ENCODE measurements around the gene GTF3C2. TPM values are rescaled to one million over a fixed set of nuclear protein-coding genes. Genes with fewer than 3 reads are reported as not detected.
A peak's percentile ranks its signal among the peaks of the same experiment; 100 is the strongest.

The GTF3C2 gene
- total and polyA plus RNA-seq, 9 of the 15 experiments (the other 6 are each of a cell fraction or from before 2014, with no cell fraction given), result 35.5 to 96.8 (median 53.0) TPM

GRCh38 chr2:27304488-27305240, 51.9 kb downstream of the GTF3C2 start:
- Histone ChIP-seq H3K9me1 (ENCODE audit: control insufficient read depth, insufficient read depth, low read length) (no peaks in the 10 kb centered on the region), H4K20me1 (replicated peaks; ENCODE audit: control insufficient read depth, insufficient read depth, low read length) (no peaks in the 10 kb centered on the region), H3K4me2 (ENCODE audit: insufficient read depth, low read length) (no peak overlapping the region), H3K4me3 (no peak overlapping the region), H3K9me3 (replicated peaks; ENCODE audit: control insufficient read depth, insufficient read depth, low read depth, low read length) (no peaks in the 10 kb centered on the region), H2AFZ (ENCODE audit: low read depth, low read length) (no peak overlapping the region), H3K4me1 (replicated peaks in 1 of 2; ENCODE audit: control insufficient read depth in 2 of 2, insufficient read depth in 2 of 2, low read length in 2 of 2) (peaks cover 0 to 8% of the 10 kb centered on the region in 2 experiments; a peak in 3 of 5 replicates), H3K27ac (ENCODE audit: extremely low read depth, low read depth, low read length) (no peak overlapping the region), H3K79me2 (ENCODE audit: control insufficient read depth, insufficient read depth, low read length) (no peaks in the 10 kb centered on the region), H3K9ac (ENCODE audit: insufficient read depth in 1 of 2, low read depth in 2 of 2, low read length in 2 of 2) (no peak overlapping the region), H3K27me3 (ENCODE audit: control insufficient read depth in 2 of 2, insufficient read depth in 2 of 2, low read length in 2 of 2) (no peaks in the 10 kb centered on the region), H3K36me3 (ENCODE audit: control insufficient read depth, insufficient read depth, low read length) (peaks cover 14% of the 10 kb centered on the region; the same call in 2 of the 3 replicates)
- no peak for DNase-seq (ENCODE audit: extremely low read depth in 1 of 4, low spot score in 3 of 4)
- ChIA-PET CTCF (ENCODE audit: low intra/inter-chr PET ratio) (interaction anchor here (1.3 to 2.7 kb wide), 3 partner anchors 24 to 207 kb away, joined by 8 to 23 read pairs (median 19); no protein-coding TSS in a partner anchor), POLR2A (interaction anchor here (0.6 to 1.5 kb wide), 2 partner anchors 10 to 329 kb away, joined by 3 to 4 read pairs; no protein-coding TSS in a partner anchor)
- TF ChIP-seq E2F8 (IDR thresholded peaks at IDR 0.05; ENCODE audit: low read depth, partially characterized antibody) (no peak), MAFF (IDR thresholded peaks at IDR 0.05; ENCODE audit: low read length) (no peak), ZNF324 (CRISPR knock-in tag; IDR thresholded peaks at IDR 0.05) (no peak), HBP1 (CRISPR knock-in tag; IDR thresholded peaks at IDR 0.05) (no peak), MTA3 (IDR thresholded peaks at IDR 0.05; ENCODE audit: borderline replicate concordance) (no peak), PHF21A (IDR thresholded peaks at IDR 0.05; ENCODE audit: borderline replicate concordance, low read depth) (no peak), MIER1 (IDR thresholded peaks at IDR 0.05; ENCODE audit: low read depth) (no peak), DPF2 (IDR thresholded peaks at IDR 0.05) (no peak)
- WGBS (ENCODE audit: insufficient coverage, low coverage, missing lambda C conversion rate), result 21% methylated on average over 8 of the region's 13 CpGs
- in situ Hi-C loops (cut with MboI) (no loop called here), intact Hi-C loops (cut with micrococcal nuclease) (loop anchor here (5.0 kb wide), 3 partner anchors 68 to 378 kb away; partner anchors contain the start of genes EIF2B4 and SNX17)
- peak; percentile 37 for FAIRE-seq
- no peak for ATAC-seq
- no TSS peak for BruUV-seq (replicated peaks)
